ENCODE data around the gene ARMH2. TPM values are rescaled to one million over a fixed set of nuclear protein-coding genes. Genes with fewer than 3 reads are reported as not detected.
"Not testable (repeated sequence)": the region's sequence is repeated elsewhere in the genome, so short reads cannot be mapped to it uniquely, and the experiment has no call there.

ARMH2 gene
- total and polyA plus RNA-seq, 2 experiments from 2014 or later = not detected

DNA sequence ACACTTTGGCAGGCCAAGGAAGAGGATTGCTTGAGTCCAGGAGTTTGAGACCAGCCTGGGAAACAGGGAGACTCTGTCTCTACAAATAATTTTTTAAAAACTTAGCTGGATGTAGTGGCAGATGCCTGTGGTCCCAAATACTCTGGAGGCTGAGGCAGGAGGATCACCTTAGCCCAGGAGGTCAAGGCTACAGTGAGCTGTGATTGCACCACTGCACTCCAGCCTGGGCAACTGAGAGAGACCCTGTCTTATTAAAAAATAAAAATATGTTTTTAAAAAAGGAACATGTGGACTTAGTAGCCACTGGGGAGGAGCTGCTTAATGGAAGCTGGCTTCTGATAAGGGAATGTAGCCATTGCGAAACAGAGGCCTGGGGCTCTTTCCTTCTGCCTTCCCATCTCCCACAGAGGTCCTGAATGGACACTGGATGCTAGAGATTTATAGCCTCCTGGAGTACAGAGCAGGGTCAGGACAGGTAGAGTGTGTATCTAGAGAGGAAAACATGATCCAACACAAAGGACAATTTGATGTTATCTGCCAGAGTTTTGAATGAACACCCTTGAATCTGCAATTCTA is 45.7 kb downstream of the ARMH2 start:
- no peak for DNase-seq
- Histone ChIP-seq H3K79me2 (ENCODE audit: insufficient read depth) (no peaks in the 10 kb centered on the region), H3K9ac (no peak overlapping the region), H3K9me3 (ENCODE audit: low read depth) (no peaks in the 10 kb centered on the region), H3K4me3 (no peak overlapping the region), H3K9me2 (ENCODE audit: insufficient read depth) (no peaks in the 10 kb centered on the region), H3K27ac (no peak overlapping the region), H3K4me1 (ENCODE audit: insufficient read depth) (no peaks in the 10 kb centered on the region), H3F3A (ENCODE audit: insufficient read depth) (no peaks in the 10 kb centered on the region), H3K36me3 (ENCODE audit: low read depth) (no peaks in the 10 kb centered on the region), H3K4me2 (ENCODE audit: unreplicated experiment) (no peak overlapping the region), H3K27me3 (replicated peaks; ENCODE audit: insufficient read depth) (no peaks in the 10 kb centered on the region), H2AFZ (no peak overlapping the region), H4K20me1 (ENCODE audit: insufficient read depth) (no peaks in the 10 kb centered on the region)
- in situ Hi-C loops (cut with MboI) = no loop called here
- TF ChIP-seq EZH2phosphoT487 (IDR thresholded peaks at IDR 0.05; ENCODE audit: insufficient read depth, low read depth) (no peak), EZH2 (IDR thresholded peaks at IDR 0.05; ENCODE audit: insufficient read depth, poor library complexity, severe bottlenecking) (no peak)
- 81 to 100% methylated on average over 1 of the region's 1 CpG for WGBS, 2 experiments (ENCODE audit: low coverage in 1 of 2, low lambda C conversion rate in 2 of 2, missing lambda C conversion rate in 2 of 2)

DNA sequence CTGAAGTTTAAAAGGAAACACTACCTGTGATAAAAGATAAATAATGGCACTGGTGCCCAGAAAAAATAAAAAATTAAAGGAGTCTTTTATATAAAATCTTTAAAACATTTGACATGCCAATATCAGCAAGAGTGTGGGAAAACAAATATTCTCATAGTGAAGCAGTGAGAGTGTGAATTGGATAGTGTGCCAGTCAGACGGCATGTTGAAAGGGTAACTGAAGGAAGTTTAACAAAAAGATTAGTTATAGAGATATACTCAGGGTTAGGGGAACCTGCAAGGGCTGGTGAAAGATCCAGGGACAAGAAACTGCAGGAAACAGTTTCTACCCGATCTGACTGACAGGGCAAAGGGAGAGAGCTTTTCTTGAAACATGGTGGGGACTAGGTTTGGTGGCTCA is 46.2 kb downstream of the ARMH2 start:
- DNase-seq = no peak
- no peak overlapping the region for H3K27ac ChIP-seq
- no peak for TF ChIP-seq EZH2phosphoT487 (IDR thresholded peaks at IDR 0.05; ENCODE audit: insufficient read depth, low read depth)
- WGBS, 2 experiments (ENCODE audit: low coverage in 1 of 2, low lambda C conversion rate in 2 of 2, missing lambda C conversion rate in 2 of 2) = 84 to 88% methylated on average over 2 of the region's 2 CpGs
- H3K9me2 ChIP-seq (ENCODE audit: insufficient read depth) = no peaks in the 10 kb centered on the region
- no peaks in the 10 kb centered on the region for H4K20me1 ChIP-seq (ENCODE audit: insufficient read depth)
- H2AFZ ChIP-seq = no peak overlapping the region
- no peak overlapping the region for H3K9ac ChIP-seq
- no peak overlapping the region for H3K4me2 ChIP-seq (ENCODE audit: unreplicated experiment)
- no peaks in the 10 kb centered on the region for H3F3A ChIP-seq (ENCODE audit: insufficient read depth)
- in situ Hi-C loops (cut with MboI) = no loop called here
- H3K4me1 ChIP-seq (ENCODE audit: insufficient read depth) = no peaks in the 10 kb centered on the region
- no peaks in the 10 kb centered on the region for H3K79me2 ChIP-seq (ENCODE audit: insufficient read depth)
- H3K27me3 ChIP-seq (replicated peaks; ENCODE audit: insufficient read depth) = no peaks in the 10 kb centered on the region
- H3K9me3 ChIP-seq (ENCODE audit: low read depth) = no peaks in the 10 kb centered on the region
- H3K4me3 ChIP-seq = no peak overlapping the region
- H3K36me3 ChIP-seq (ENCODE audit: low read depth) = no peaks in the 10 kb centered on the region

DNA sequence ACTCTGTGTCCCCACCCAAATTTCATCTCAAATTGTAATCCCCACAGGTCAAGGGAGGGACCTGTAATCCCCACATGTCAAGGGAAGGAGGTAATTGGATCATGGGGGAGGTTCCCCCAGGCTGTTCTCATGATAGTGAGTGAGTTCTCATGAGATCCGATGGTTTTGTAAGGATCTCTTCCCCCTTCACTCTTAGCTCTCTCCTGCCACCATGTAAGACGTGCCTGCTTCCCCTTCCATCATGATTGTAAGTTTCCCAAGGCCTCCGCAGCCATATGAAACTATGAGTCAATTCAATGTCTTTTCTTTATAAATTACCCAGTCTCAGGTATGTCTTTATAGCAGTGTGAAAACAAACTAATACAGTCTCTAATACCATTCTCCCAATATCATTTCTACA is 47.8 kb downstream of the ARMH2 start:
- H3K9me3 ChIP-seq (ENCODE audit: low read depth); H3F3A ChIP-seq (ENCODE audit: insufficient read depth); H3K79me2 ChIP-seq (ENCODE audit: insufficient read depth); in situ Hi-C loops (cut with MboI); H3K4me3 ChIP-seq; H3K4me2 ChIP-seq (ENCODE audit: unreplicated experiment); H3K27ac ChIP-seq; H3K27me3 ChIP-seq (replicated peaks; ENCODE audit: insufficient read depth); H3K36me3 ChIP-seq (ENCODE audit: low read depth); H3K4me1 ChIP-seq (ENCODE audit: insufficient read depth); H4K20me1 ChIP-seq (ENCODE audit: insufficient read depth); H2AFZ ChIP-seq; H3K9me2 ChIP-seq (ENCODE audit: insufficient read depth); DNase-seq; H3K9ac ChIP-seq: not testable (repeated sequence)
- WGBS, 2 experiments (ENCODE audit: low coverage in 1 of 2, low lambda C conversion rate in 2 of 2, missing lambda C conversion rate in 2 of 2) = 71 to 77% methylated on average over 3 of the region's 3 CpGs

DNA sequence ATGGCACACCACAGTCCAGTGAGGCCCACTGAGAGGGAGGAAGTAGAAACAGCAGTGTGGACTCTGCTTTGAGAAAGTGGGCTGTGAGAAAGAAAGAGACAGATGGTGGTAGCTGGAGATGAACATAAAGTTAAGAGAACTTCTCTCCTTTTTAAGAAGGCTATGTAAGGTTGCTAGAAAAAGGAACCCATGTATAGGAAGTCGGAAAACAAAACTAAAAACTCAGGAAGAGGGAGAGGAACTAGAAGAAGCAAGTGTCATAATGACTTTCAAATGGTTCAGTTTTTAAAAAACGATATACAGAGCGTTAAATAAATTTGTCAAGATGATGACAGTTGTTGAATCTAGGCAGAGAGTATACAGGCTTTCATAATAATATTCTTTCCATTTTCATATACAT is 49.4 kb downstream of the ARMH2 start:
- 21 to 28% methylated on average over 3 of the region's 3 CpGs for WGBS, 2 experiments (ENCODE audit: low coverage in 1 of 2, low lambda C conversion rate in 2 of 2, missing lambda C conversion rate in 2 of 2)
- H3K4me2 ChIP-seq (ENCODE audit: unreplicated experiment) = no peak overlapping the region
- H2AFZ ChIP-seq = peak overlapping the region; percentile 21; the same call in 1 of the 2 replicates

More for the DNA sequence above, 49.4 kb downstream of the ARMH2 start:
- Histone ChIP-seq H3K9me3 (ENCODE audit: low read depth) (no peaks in the 10 kb centered on the region), H3K4me3 (no peak overlapping the region), H3F3A (ENCODE audit: insufficient read depth) (peaks cover 3% of the 10 kb centered on the region), H4K20me1 (ENCODE audit: insufficient read depth) (no peaks in the 10 kb centered on the region), H3K9me2 (ENCODE audit: insufficient read depth) (no peaks in the 10 kb centered on the region), H3K79me2 (ENCODE audit: insufficient read depth) (no peaks in the 10 kb centered on the region), H3K27me3 (replicated peaks; ENCODE audit: insufficient read depth) (no peaks in the 10 kb centered on the region), H3K9ac (no peak overlapping the region), H3K27ac (no peak overlapping the region), H3K4me1 (ENCODE audit: insufficient read depth) (peaks cover 2% of the 10 kb centered on the region), H3K36me3 (ENCODE audit: low read depth) (no peaks in the 10 kb centered on the region)
- in situ Hi-C loops (cut with MboI) = no loop called here
- DNase-seq = no peak
- TF ChIP-seq EZH2phosphoT487 (IDR thresholded peaks at IDR 0.05; ENCODE audit: insufficient read depth, low read depth) = no peak
- TF ChIP-seq EZH2 (IDR thresholded peaks at IDR 0.05; ENCODE audit: insufficient read depth, poor library complexity, severe bottlenecking) = no peak

Other genes starting within 250 kb of the ARMH2 start
- gene KIAA0319, start 152.7 kb downstream of the ARMH2 start, total RNA-seq (2014; rRNA removed; shearing (Covaris generic)) = not detected in 2 replicates
- gene KIAA0319, start 152.7 kb downstream of the ARMH2 start, polyA plus RNA-seq (2016; fragmentation: Nextera tagmentation; extraction: Ambion mirVana) = 0.04 TPM in 1 of 2 replicates, not detected in the other
- gene TDP2, start 132.0 kb downstream of the ARMH2 start, total RNA-seq (2014; rRNA removed; shearing (Covaris generic)) = 18.6 and 24.9 TPM in 2 replicates
- gene TDP2, start 132.0 kb downstream of the ARMH2 start, polyA plus RNA-seq (2016; fragmentation: Nextera tagmentation; extraction: Ambion mirVana) = 32.4 and 34.5 TPM in 2 replicates
- 1.8 and 3.4 TPM in 2 replicates for gene ACOT13, start 131.8 kb downstream of the ARMH2 start, total RNA-seq (2014; rRNA removed; shearing (Covaris generic))
- 26.2 and 27.7 TPM in 2 replicates for gene ACOT13, start 131.8 kb downstream of the ARMH2 start, polyA plus RNA-seq (2016; fragmentation: Nextera tagmentation; extraction: Ambion mirVana)
- 107 and 118 TPM in 2 replicates for gene C6orf62, start 79.8 kb downstream of the ARMH2 start, total RNA-seq (2014; rRNA removed; shearing (Covaris generic))
- gene C6orf62, start 79.8 kb downstream of the ARMH2 start, polyA plus RNA-seq (2016; fragmentation: Nextera tagmentation; extraction: Ambion mirVana) = 307 and 315 TPM in 2 replicates
- 8.4 and 16.2 TPM in 2 replicates for gene GMNN, start 24.0 kb downstream of the ARMH2 start, total RNA-seq (2014; rRNA removed; shearing (Covaris generic))
- 25.0 and 26.5 TPM in 2 replicates for gene GMNN, start 24.0 kb downstream of the ARMH2 start, polyA plus RNA-seq (2016; fragmentation: Nextera tagmentation; extraction: Ambion mirVana)
- gene RIPOR2, start 137.0 kb upstream of the ARMH2 start, total RNA-seq (2014; rRNA removed; shearing (Covaris generic)) = 2.7 and 3.2 TPM in 2 replicates
- 3.0 and 3.3 TPM in 2 replicates for gene RIPOR2, start 137.0 kb upstream of the ARMH2 start, polyA plus RNA-seq (2016; fragmentation: Nextera tagmentation; extraction: Ambion mirVana)

All from GM23248 (cell line).